Uterus (tissue), 2 donors: Measurements from ENCODE around the gene FADS1.

ENCODE experiments used
- POLR2A ChIP-seq, 2 donors: fragments of 450-650 bp; IDR thresholded peaks; one replicate each; pipeline ENCODE4 v1.6.1; 2016; ENCODE audit warnings: antibody characterized with exemption in 2 of 2, mild to moderate bottlenecking in 1 of 2, moderate library complexity in 1 of 2
- TF ChIP-seq, protein P1 (sequence below), 4 experiments: fragments of 200-600 bp in 2 of 4; fragments of 450-650 bp in 2 of 4; sonication (generic) in 2 of 4; IDR thresholded peaks; one replicate each; pipeline ENCODE4 v1.5.1; 2016 to 2019; ENCODE audit warnings: antibody characterized with exemption in 4 of 4, mild to moderate bottlenecking in 2 of 4, moderate library complexity in 1 of 4

DNA sequence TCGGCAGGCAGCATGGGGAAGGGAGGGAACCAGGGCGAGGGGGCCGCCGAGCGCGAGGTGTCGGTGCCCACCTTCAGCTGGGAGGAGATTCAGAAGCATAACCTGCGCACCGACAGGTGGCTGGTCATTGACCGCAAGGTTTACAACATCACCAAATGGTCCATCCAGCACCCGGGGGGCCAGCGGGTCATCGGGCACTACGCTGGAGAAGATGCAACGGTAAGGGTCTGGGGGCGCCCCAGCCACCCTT, 11.5 kb upstream of the FADS1 start:
- TF ChIP-seq, protein P1, sequence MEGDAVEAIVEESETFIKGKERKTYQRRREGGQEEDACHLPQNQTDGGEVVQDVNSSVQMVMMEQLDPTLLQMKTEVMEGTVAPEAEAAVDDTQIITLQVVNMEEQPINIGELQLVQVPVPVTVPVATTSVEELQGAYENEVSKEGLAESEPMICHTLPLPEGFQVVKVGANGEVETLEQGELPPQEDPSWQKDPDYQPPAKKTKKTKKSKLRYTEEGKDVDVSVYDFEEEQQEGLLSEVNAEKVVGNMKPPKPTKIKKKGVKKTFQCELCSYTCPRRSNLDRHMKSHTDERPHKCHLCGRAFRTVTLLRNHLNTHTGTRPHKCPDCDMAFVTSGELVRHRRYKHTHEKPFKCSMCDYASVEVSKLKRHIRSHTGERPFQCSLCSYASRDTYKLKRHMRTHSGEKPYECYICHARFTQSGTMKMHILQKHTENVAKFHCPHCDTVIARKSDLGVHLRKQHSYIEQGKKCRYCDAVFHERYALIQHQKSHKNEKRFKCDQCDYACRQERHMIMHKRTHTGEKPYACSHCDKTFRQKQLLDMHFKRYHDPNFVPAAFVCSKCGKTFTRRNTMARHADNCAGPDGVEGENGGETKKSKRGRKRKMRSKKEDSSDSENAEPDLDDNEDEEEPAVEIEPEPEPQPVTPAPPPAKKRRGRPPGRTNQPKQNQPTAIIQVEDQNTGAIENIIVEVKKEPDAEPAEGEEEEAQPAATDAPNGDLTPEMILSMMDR (IDR thresholded peaks at IDR 0.05): no peak
- no peak for TF ChIP-seq POLR2A (IDR thresholded peaks at IDR 0.05)
